Measurements from ENCODE around the gene UXT. TPM values are rescaled to one million over a fixed set of nuclear protein-coding genes. Genes with fewer than 3 reads are reported as not detected.
"Not testable (repeated sequence)": the region's sequence is repeated elsewhere in the genome, so short reads cannot be mapped to it uniquely, and the experiment has no call there.

Gene UXT
- total RNA-seq, 1 donor from 2014 or later, result 62.6 TPM

GRCh38 chrX:47618923-47619485 is 40.0 kb downstream of the UXT start:
- DNase-seq (ENCODE audit: low read depth), result no peak

- DNase-seq (ENCODE audit: low read depth), result no peak
Observed at GRCh38 chrX:47614618-47615017, 44.4 kb downstream of the UXT start.

GRCh38 chrX:47613082-47613481 is 45.9 kb downstream of the UXT start:
- DNase-seq (ENCODE audit: low read depth), result no peak

- DNase-seq (ENCODE audit: low read depth), result no peak
Observed at GRCh38 chrX:47612418-47612817, 46.6 kb downstream of the UXT start.

- DNase-seq (ENCODE audit: low read depth), result no peak
Observed at GRCh38 chrX:47611926-47612325, 47.1 kb downstream of the UXT start.

GRCh38 chrX:47611489-47611888 is 47.5 kb downstream of the UXT start:
- DNase-seq (ENCODE audit: low read depth), result no peak

- peak; percentile 7 for DNase-seq (ENCODE audit: low read depth)
Observed at GRCh38 chrX:47610511-47610910, 48.5 kb downstream of the UXT start.

GRCh38 chrX:47608130-47608810 is 50.7 kb downstream of the UXT start:
- DNase-seq (ENCODE audit: low read depth), result no peak

- DNase-seq (ENCODE audit: low read depth), result no peak
Observed at GRCh38 chrX:47607091-47607490, 51.9 kb downstream of the UXT start.

GRCh38 chrX:47605024-47605423 is 54.0 kb downstream of the UXT start:
- DNase-seq (ENCODE audit: low read depth), result no peak

GRCh38 chrX:47603125-47603524 is 55.9 kb downstream of the UXT start:
- DNase-seq (ENCODE audit: low read depth), result not testable (repeated sequence)

Other genes with a start within 250 kb of the UXT start
- gene ZNF41, start 176.0 kb downstream of the UXT start, total RNA-seq, result 7.3 and 11.2 TPM in 2 replicates
- gene ARAF, start 98.0 kb downstream of the UXT start, total RNA-seq, result 11.3 and 28.5 TPM in 2 replicates
- gene TIMP1, start 76.7 kb downstream of the UXT start, total RNA-seq, result 41.0 and 123 TPM in 2 replicates
- 0.05 and 0.17 TPM in 2 replicates for gene SYN1, start 39.3 kb downstream of the UXT start, total RNA-seq
- gene CFP, start 29.2 kb downstream of the UXT start, total RNA-seq, result 0.05 TPM in 1 of 2 replicates, not detected in the other
- 13.5 and 16.4 TPM in 2 replicates for gene ELK1, start 8.6 kb downstream of the UXT start, total RNA-seq
- gene ZNF81, start 177.7 kb upstream of the UXT start, total RNA-seq, result 2.6 and 9.3 TPM in 2 replicates

Data from renal cortical epithelial cell (primary cell).